HCT116 (cell line): Measurements from ENCODE around the gene NNT. TPM values are rescaled to one million over a fixed set of nuclear protein-coding genes. Genes with fewer than 3 reads are reported as not detected.
"Not testable (repeated sequence)": the region's sequence is repeated elsewhere in the genome, so short reads cannot be mapped to it uniquely, and the experiment has no call there.

Experiments used
- ATAC-seq: fragments of 200-7000 bp; cut with Tn5 transposase; 2 replicates; pipeline ENCODE4 v1.9.1; 2020; ENCODE audit warnings: mild to moderate bottlenecking, moderate library complexity
- BruUV-seq: library from RNA; stranded (reverse); fragments of 400-500 nt; replicated peaks from 2 replicates; lab custom pipeline; 2021; lab: Mats Ljungman, UMichigan
- CTCF ChIA-PET: fragments of 300-600 bp; sonication (Branson Sonifier 250); formaldehyde crosslinking; loops from one replicate; lab custom pipeline; 2021; ENCODE audit warnings: antibody characterized with exemption; lab: Charles Lee
- POLR2A ChIA-PET: fragments of 300-600, 350-600 bp; sonication (Branson Sonifier 250); formaldehyde crosslinking; loops from one replicate; lab custom pipeline; 2021; ENCODE audit warnings: antibody characterized with exemption; lab: Charles Lee
- RAD21 ChIA-PET, 2 experiments: fragments of 300-600 bp; sonication (Branson Sonifier 250); formaldehyde crosslinking; loops; one replicate each; lab custom pipeline; 2023; ENCODE audit warnings: low total read pairs in 2 of 2; ENCODE audit not compliant: uncharacterized antibody in 2 of 2, unreplicated experiment in 2 of 2, low non-redundant PET in 1 of 2; lab: Charles Lee
- DNase-seq: peaks from one replicate; pipeline ENCODE4 v3.0.0-alpha.2; 2010; ENCODE audit warnings: low read depth, low spot score
- H2AFZ ChIP-seq: fragments of 200-600 bp; shearing (Covaris generic), sonication (generic); 2 replicates; pipeline ENCODE4 v1.6.1; 2017; ENCODE audit warnings: low read depth, mixed run types, mixed read lengths, antibody characterized with exemption, low read length; ENCODE audit not compliant: poor library complexity, severe bottlenecking
- H3K27ac ChIP-seq: 2 replicates; pipeline ENCODE4 v1.5.1; 2012; ENCODE audit warnings: low read depth, low read length
- H3K27me3 ChIP-seq: fragments of 200-600 bp; sonication (generic); 2 replicates; pipeline ENCODE4 v1.6.1; 2016; ENCODE audit warnings: mixed run types, low read length, mixed read lengths; ENCODE audit not compliant: insufficient read depth
- H3K36me3 ChIP-seq, 2 experiments: fragments of 200-500 bp in 1 of 2; fragments of 200-600 bp in 1 of 2; sonication (Bioruptor generic) in 1 of 2; sonication (generic) in 1 of 2; 2 replicates each; pipeline versions ENCODE4 v1.5.1 to v1.6.1; 2014 to 2016; ENCODE audit warnings: low read length in 2 of 2, inconsistent platforms in 1 of 2, mixed read lengths in 1 of 2, mixed run types in 1 of 2; ENCODE audit not compliant: insufficient read depth in 2 of 2, control insufficient read depth in 1 of 2
- H3K4me1 ChIP-seq, 2 experiments: fragments of 200-600 bp in 1 of 2; sonication (generic) in 1 of 2; 2 replicates each; pipeline versions ENCODE4 v1.5.1 to v1.6.1; 2012 to 2017; ENCODE audit warnings: low read length in 2 of 2, inconsistent platforms in 1 of 2, mild to moderate bottlenecking in 1 of 2, mixed read lengths in 1 of 2, mixed run types in 1 of 2, moderate library complexity in 1 of 2; ENCODE audit not compliant: insufficient read depth in 2 of 2, control insufficient read depth in 1 of 2
- H3K4me2 ChIP-seq: fragments of 200-600 bp; sonication (generic); 2 replicates; pipeline ENCODE4 v1.6.1; 2017; ENCODE audit warnings: mixed run types, low read length, mixed read lengths
- H3K4me3 ChIP-seq, 2 experiments: fragments of 200-600 bp in 1 of 2; sonication (generic) in 1 of 2; replicated peaks in 1 of 2; 2 replicates each; pipeline ENCODE4 v1.5.1; 2011 to 2016; ENCODE audit warnings: low read length in 2 of 2, control low read depth in 1 of 2, low read depth in 1 of 2, mild to moderate bottlenecking in 1 of 2, mixed read lengths in 1 of 2, mixed run types in 1 of 2
- H3K79me2 ChIP-seq: fragments of 200-600 bp; sonication (generic); 2 replicates; pipeline ENCODE4 v1.6.1; 2017; ENCODE audit warnings: mild to moderate bottlenecking, mixed run types, low read length, moderate library complexity, mixed read lengths; ENCODE audit not compliant: insufficient read depth
- H3K9ac ChIP-seq: fragments of 200-600 bp; sonication (generic); 2 replicates; pipeline ENCODE4 v1.6.1; 2016; ENCODE audit warnings: low read length, mixed read lengths
- H3K9me2 ChIP-seq: fragments of 200-600 bp; sonication (generic), shearing (Covaris generic); 2 replicates; pipeline ENCODE4 v1.6.1; 2017; ENCODE audit warnings: mixed run types, mild to moderate bottlenecking, moderate library complexity; ENCODE audit not compliant: insufficient read depth
- H3K9me3 ChIP-seq, 2 experiments: fragments of 200-500 bp in 1 of 2; fragments of 200-600 bp in 1 of 2; sonication (Bioruptor generic) in 1 of 2; sonication (generic) in 1 of 2; 2 replicates each; pipeline ENCODE4 v1.6.1; 2014 to 2017; ENCODE audit warnings: low read length in 2 of 2, mixed read lengths in 2 of 2, inconsistent platforms in 1 of 2, low read depth in 1 of 2, mild to moderate bottlenecking in 1 of 2, mixed run types in 1 of 2, moderate library complexity in 1 of 2; ENCODE audit not compliant: control insufficient read depth in 1 of 2, insufficient read depth in 1 of 2
- H4K20me1 ChIP-seq: fragments of 200-600 bp; sonication (generic), shearing (Covaris generic); 2 replicates; pipeline ENCODE4 v1.6.1; 2017; ENCODE audit warnings: mixed run types, mild to moderate bottlenecking, moderate library complexity; ENCODE audit not compliant: insufficient read depth
- CBX3 ChIP-seq: IDR thresholded peaks from 2 replicates; pipeline ENCODE4 v1.6.1; 2012; ENCODE audit warnings: low read depth
- CEBPB ChIP-seq: IDR thresholded peaks from 2 replicates; pipeline ENCODE4 v1.6.1; 2012; ENCODE audit warnings: low read depth
- CTCF ChIP-seq, 3 experiments: fragments of 200-600 bp in 1 of 3; sonication (generic) in 1 of 3; IDR thresholded peaks in 2 of 3; conservative IDR thresholded peaks in 1 of 3; 2 replicates each; pipeline ENCODE4 v1.5.1; 2012 to 2017; ENCODE audit warnings: low read depth in 2 of 3, low read length in 2 of 3, antibody characterized with exemption in 1 of 3, borderline replicate concordance in 1 of 3, control low read depth in 1 of 3, mild to moderate bottlenecking in 1 of 3, mixed read lengths in 1 of 3, mixed run types in 1 of 3, moderate library complexity in 1 of 3; ENCODE audit not compliant: insufficient read depth in 1 of 3
- EGR1 ChIP-seq: IDR thresholded peaks from 2 replicates; pipeline ENCODE4 v1.6.1; 2012; ENCODE audit warnings: low read depth
- EZH2 ChIP-seq: fragments of 200-600 bp; sonication (generic); IDR thresholded peaks from 2 replicates; pipeline ENCODE4 v1.6.1; 2017; ENCODE audit warnings: antibody characterized with exemption, mixed run types
- MAX ChIP-seq: IDR thresholded peaks from 2 replicates; pipeline ENCODE4 v1.6.1; 2012
- POLR2A ChIP-seq: IDR thresholded peaks from 2 replicates; pipeline ENCODE4 v1.7.0; 2011; ENCODE audit warnings: borderline replicate concordance; ENCODE audit not compliant: insufficient read depth, insufficient read length; ENCODE audit errors: extremely low read depth
- POLR2AphosphoS5 ChIP-seq: IDR thresholded peaks from 2 replicates; pipeline ENCODE4 v1.6.1; 2011; ENCODE audit warnings: mild to moderate bottlenecking, low read depth, low read length, moderate library complexity
- REST ChIP-seq: IDR thresholded peaks from 2 replicates; pipeline ENCODE4 v1.6.1; 2012; ENCODE audit warnings: low read depth
- TCF7L2 ChIP-seq: IDR thresholded peaks from 2 replicates; pipeline ENCODE4 v1.7.0; 2011; ENCODE audit warnings: borderline replicate concordance, inconsistent platforms; ENCODE audit not compliant: insufficient read depth, insufficient read length; ENCODE audit errors: extremely low read depth
- YY1 ChIP-seq: IDR thresholded peaks from 2 replicates; pipeline ENCODE4 v1.6.1; 2011; ENCODE audit warnings: low read length, low read depth, moderate library complexity, mild to moderate bottlenecking; ENCODE audit not compliant: insufficient replicate concordance; ENCODE audit errors: extremely low read depth
- ZFX ChIP-seq: fragments of 450-650 bp; IDR thresholded peaks from 2 replicates; pipeline ENCODE4 v1.6.1; 2017
- ZNF274 ChIP-seq: fragments of 200-500 bp; sonication (Bioruptor generic); IDR thresholded peaks from 2 replicates; pipeline ENCODE4 v1.6.1; 2014; ENCODE audit warnings: mild to moderate bottlenecking, low read depth, low read length, inconsistent platforms
- intact Hi-C: fragments of 100-400 bp; cut with micrococcal nuclease; formaldehyde crosslinking; loops from 2 replicates; pipeline ENCODE4 v1.10.0; 2022
- total RNA-seq: library from RNA; stranded (reverse); gene quantifications from one replicate; pipeline ENCODE4 v1.2.1, GENCODE V29; 2021; ENCODE audit not compliant: unreplicated experiment

The NNT gene
- total RNA-seq, 1 experiment from 2014 or later, result 0.32 TPM

- no peak for TF ChIP-seq EGR1
- TF ChIP-seq TCF7L2, result no peak
- TF ChIP-seq, all 23 proteins: peak for 0
Observed at GRCh38 chr5:43694027-43694426, 91.0 kb downstream of the NNT start (continued).

GRCh38 chr5:43696444-43696843 lies 93.5 kb downstream of the NNT start:
- H3K4me1 ChIP-seq, H3K9me2 ChIP-seq, intact Hi-C loops, H3K4me3 ChIP-seq, H3K4me2 ChIP-seq, H3K27ac ChIP-seq, BruUV-seq, RAD21 ChIA-PET, H3K36me3 ChIP-seq, H3K9ac ChIP-seq, H3K9me3 ChIP-seq, ATAC-seq, H2AFZ ChIP-seq, H3K27me3 ChIP-seq, DNase-seq, POLR2A ChIA-PET, H3K79me2 ChIP-seq, CTCF ChIA-PET, H4K20me1 ChIP-seq: not testable (repeated sequence)

- DNase-seq (no peak), ATAC-seq (no peak)
- no peak overlapping the region for H3K27ac ChIP-seq
- no peak overlapping the region for H2AFZ ChIP-seq
- H3K36me3 ChIP-seq, result no peaks in the 10 kb centered on the region
- H3K9ac ChIP-seq, result no peak overlapping the region
- H4K20me1 ChIP-seq, result no peaks in the 10 kb centered on the region
- H3K4me3 ChIP-seq, result no peak overlapping the region
- no peaks in the 10 kb centered on the region for H3K9me2 ChIP-seq
- no peak overlapping the region for H3K4me2 ChIP-seq
- no peaks in the 10 kb centered on the region for H3K4me1 ChIP-seq
- intact Hi-C loops, result no loop called here
- POLR2A ChIA-PET, result no interaction called here
- CTCF ChIA-PET, result interaction anchor here (1.5 kb wide), 1 partner anchor 69 kb away, joined by 3 read pairs; no protein-coding TSS in a partner anchor
- no peaks in the 10 kb centered on the region for H3K27me3 ChIP-seq
- RAD21 ChIA-PET, result no interaction called here
- no peaks in the 10 kb centered on the region for H3K9me3 ChIP-seq
- H3K79me2 ChIP-seq, result no peaks in the 10 kb centered on the region
- no TSS peak for BruUV-seq
- TF ChIP-seq CBX3 (no peak), REST (no peak), TCF7L2 (no peak), YY1 (no peak), CTCF (IDR thresholded peaks at IDR 0.05 in 2 of 3, conservative IDR thresholded peaks at IDR 0.05 in 1 of 3; ENCODE audit: borderline replicate concordance in 1 of 3, insufficient read depth in 1 of 3, low read depth in 2 of 3, low read length in 2 of 3) (no peak), EZH2 (no peak), CEBPB (no peak), POLR2AphosphoS5 (no peak), POLR2A (no peak), ZNF274 (no peak), MAX (no peak), ZFX (no peak)
Observed at GRCh38 chr5:43699910-43700309, 96.9 kb downstream of the NNT start.
